Caco-2 (cell line): Measurements from ENCODE around the gene MYO1E. TPM values are rescaled to one million over a fixed set of nuclear protein-coding genes. Genes with fewer than 3 reads are reported as not detected.

Experiments used
- BruUV-seq: library from RNA; stranded (reverse); fragments of 400-500 nt; replicated peaks from 2 replicates; lab custom pipeline; 2021; lab: Mats Ljungman, UMichigan
- CTCF ChIA-PET: fragments of 300-600 bp; sonication (Branson Sonifier 250); formaldehyde crosslinking; loops from one replicate; lab custom pipeline; 2022; ENCODE audit warnings: antibody characterized with exemption; lab: Charles Lee
- POLR2A ChIA-PET: fragments of 300-600 bp; sonication (Branson Sonifier 250); formaldehyde crosslinking; loops from one replicate; lab custom pipeline; 2022; ENCODE audit warnings: antibody characterized with exemption; lab: Charles Lee
- DNase-seq, 2 experiments: peaks; one replicate each; pipeline versions ENCODE4 v3.0.0 to v3.0.0-alpha.2; 2020 to 2022
- H3K27me3 ChIP-seq: replicated peaks from 2 replicates; pipeline ENCODE4 v1.6.0; 2011; ENCODE audit warnings: low read length; ENCODE audit not compliant: control insufficient read depth, insufficient read depth
- H3K36me3 ChIP-seq: 2 replicates; pipeline ENCODE4 v1.5.1; 2011; ENCODE audit warnings: low read length; ENCODE audit not compliant: control insufficient read depth, insufficient read depth
- H3K4me1 ChIP-seq: fragments of 250-450 bp; sonication (Bioruptor Pico); 2 replicates; pipeline ENCODE4 v1.5.1; 2020; ENCODE audit warnings: mild to moderate bottlenecking
- H3K4me3 ChIP-seq: 2 replicates; pipeline ENCODE4 v1.5.1; 2011; ENCODE audit warnings: low read depth, mild to moderate bottlenecking, control low read depth, low read length
- H3K9me3 ChIP-seq: fragments of 250-450 bp; sonication (Bioruptor Pico); 2 replicates; pipeline ENCODE4 v1.5.1; 2020; ENCODE audit warnings: mild to moderate bottlenecking, moderate library complexity
- H3K27ac Mint-ChIP-seq: one replicate; pipeline ENCODE4 v1.8.0; 2022; ENCODE audit warnings: mixed read lengths; ENCODE audit not compliant: unreplicated experiment
- H3K27me3 Mint-ChIP-seq: one replicate; pipeline ENCODE4 v1.8.0; 2022; ENCODE audit warnings: mixed read lengths; ENCODE audit not compliant: insufficient read depth, unreplicated experiment
- H3K36me3 Mint-ChIP-seq: one replicate; pipeline ENCODE4 v1.8.0; 2022; ENCODE audit warnings: mild to moderate bottlenecking, mixed read lengths; ENCODE audit not compliant: insufficient read depth, unreplicated experiment
- H3K4me1 Mint-ChIP-seq: one replicate; pipeline ENCODE4 v1.8.0; 2022; ENCODE audit warnings: low read depth, mixed read lengths; ENCODE audit not compliant: unreplicated experiment
- H3K4me3 Mint-ChIP-seq: one replicate; pipeline ENCODE4 v1.8.0; 2022; ENCODE audit warnings: mild to moderate bottlenecking, moderate library complexity, mixed read lengths; ENCODE audit not compliant: unreplicated experiment
- H3K9me3 Mint-ChIP-seq: one replicate; pipeline ENCODE4 v1.8.0; 2022; ENCODE audit warnings: mixed read lengths; ENCODE audit not compliant: unreplicated experiment
- CTCF ChIP-seq, 2 experiments: fragments of 200-600 bp in 1 of 2; IDR thresholded peaks; 1 replicate in 1 of 2; 2 replicates in 1 of 2; pipeline versions ENCODE4 v1.5.1 to v1.8.0; 2011 to 2022; ENCODE audit warnings: antibody characterized with exemption in 1 of 2, control low read depth in 1 of 2, inconsistent platforms in 1 of 2, low read depth in 1 of 2, low read length in 1 of 2, mild to moderate bottlenecking in 1 of 2, moderate library complexity in 1 of 2; ENCODE audit not compliant: insufficient read depth in 1 of 2, severe bottlenecking in 1 of 2, unreplicated experiment in 1 of 2
- intact Hi-C: fragments of 100-400 bp; cut with micrococcal nuclease; formaldehyde crosslinking; loops from one replicate; pipeline ENCODE4 v1.10.0; 2022; ENCODE audit not compliant: unreplicated experiment
- total RNA-seq: library from RNA; stranded (reverse); gene quantifications from 2 replicates; pipeline ENCODE4 v1.2.3, GENCODE V29; 2022

Gene MYO1E
- total RNA-seq, 1 experiment from 2014 or later = 187 TPM

- Mint-ChIP-seq H3K27ac (no peak overlapping the region), H3K4me3 (no peak overlapping the region), H3K4me1 (peaks cover 15% of the 10 kb centered on the region), H3K27me3 (no peaks in the 10 kb centered on the region), H3K36me3 (peaks cover 44% of the 10 kb centered on the region), H3K9me3 (no peaks in the 10 kb centered on the region)
- no peak for TF ChIP-seq CTCF (IDR thresholded peaks at IDR 0.05; ENCODE audit: insufficient read depth in 1 of 2, low read depth in 1 of 2, low read length in 1 of 2, severe bottlenecking in 1 of 2, unreplicated experiment in 1 of 2)
- Histone ChIP-seq H3K4me3 (no peak overlapping the region), H3K4me1 (peaks cover 59% of the 10 kb centered on the region), H3K27me3 (no peaks in the 10 kb centered on the region), H3K36me3 (no peaks in the 10 kb centered on the region), H3K9me3 (no peaks in the 10 kb centered on the region)
- POLR2A ChIA-PET = no interaction called here
- CTCF ChIA-PET = interaction anchor here (0.5 kb wide), 1 partner anchor 83 kb away, joined by 3 read pairs; no protein-coding TSS in a partner anchor
- no peak for DNase-seq
- no TSS peak for BruUV-seq
- intact Hi-C loops = no loop called here
These were observed 103.7 kb downstream of the MYO1E start for GRCh38 chr15:59268852-59269407.

GRCh38 chr15:59268168-59268851 lies 104.4 kb downstream of the MYO1E start:
- POLR2A ChIA-PET = no interaction called here
- Histone ChIP-seq H3K27me3 (no peaks in the 10 kb centered on the region), H3K4me3 (no peak overlapping the region), H3K9me3 (no peaks in the 10 kb centered on the region), H3K4me1 (peaks cover 55% of the 10 kb centered on the region), H3K36me3 (no peaks in the 10 kb centered on the region)
- no peak overlapping the region for H3K4me3 Mint-ChIP-seq
- H3K36me3 Mint-ChIP-seq = peaks cover 44% of the 10 kb centered on the region
- H3K27me3 Mint-ChIP-seq = no peaks in the 10 kb centered on the region
- BruUV-seq = no TSS peak
- TF ChIP-seq CTCF (IDR thresholded peaks at IDR 0.05; ENCODE audit: insufficient read depth in 1 of 2, low read depth in 1 of 2, low read length in 1 of 2, severe bottlenecking in 1 of 2, unreplicated experiment in 1 of 2) = no peak
- H3K9me3 Mint-ChIP-seq = no peaks in the 10 kb centered on the region
- H3K27ac Mint-ChIP-seq = no peak overlapping the region
- DNase-seq = no peak
- intact Hi-C loops = no loop called here
- peaks cover 10% of the 10 kb centered on the region for H3K4me1 Mint-ChIP-seq
- CTCF ChIA-PET = interaction anchor here (0.5 kb wide), 1 partner anchor 82 kb away, joined by 3 read pairs; no protein-coding TSS in a partner anchor

GRCh38 chr15:59266028-59266427 lies 106.6 kb downstream of the MYO1E start:
- peak overlapping the region; percentile 53 for H3K27ac Mint-ChIP-seq

More at GRCh38 chr15:59266028-59266427, 106.6 kb downstream of the MYO1E start:
- ChIA-PET POLR2A (no interaction called here), CTCF (no interaction called here)
- peak overlapping the region; percentile 57 for H3K4me3 Mint-ChIP-seq
- Histone ChIP-seq H3K4me1 (peaks cover 50% of the 10 kb centered on the region), H3K4me3 (no peak overlapping the region), H3K27me3 (no peaks in the 10 kb centered on the region), H3K9me3 (no peaks in the 10 kb centered on the region), H3K36me3 (no peaks in the 10 kb centered on the region)
- H3K36me3 Mint-ChIP-seq = peaks cover 59% of the 10 kb centered on the region
- no peaks in the 10 kb centered on the region for H3K9me3 Mint-ChIP-seq
- peak; percentile 71 to 79 for DNase-seq
- peaks cover 13% of the 10 kb centered on the region for H3K4me1 Mint-ChIP-seq
- no peak for TF ChIP-seq CTCF (IDR thresholded peaks at IDR 0.05; ENCODE audit: insufficient read depth in 1 of 2, low read depth in 1 of 2, low read length in 1 of 2, severe bottlenecking in 1 of 2, unreplicated experiment in 1 of 2)
- intact Hi-C loops = loop anchor here (1.0 kb wide), 2 partner anchors 10 kb away; no protein-coding TSS in a partner anchor
- H3K27me3 Mint-ChIP-seq = no peaks in the 10 kb centered on the region
- no TSS peak for BruUV-seq
